GM21447 (cell line): Measurements from ENCODE around the gene TEAD2.

ENCODE experiments used
- ATAC-seq: cut with Tn5 transposase; IDR thresholded peaks from one replicate; pipeline ENCODE4 v1.9.1; 2021; ENCODE audit not compliant: unreplicated experiment

Gene TEAD2

GRCh38 chr19:49362048-49362928, at the start of gene TEAD2:
Gene TEAD2 (minus strand): TSS chr19:49362416. CDS start chr19:49360075, 2,341 bp downstream.
- no peak for ATAC-seq

DNA sequence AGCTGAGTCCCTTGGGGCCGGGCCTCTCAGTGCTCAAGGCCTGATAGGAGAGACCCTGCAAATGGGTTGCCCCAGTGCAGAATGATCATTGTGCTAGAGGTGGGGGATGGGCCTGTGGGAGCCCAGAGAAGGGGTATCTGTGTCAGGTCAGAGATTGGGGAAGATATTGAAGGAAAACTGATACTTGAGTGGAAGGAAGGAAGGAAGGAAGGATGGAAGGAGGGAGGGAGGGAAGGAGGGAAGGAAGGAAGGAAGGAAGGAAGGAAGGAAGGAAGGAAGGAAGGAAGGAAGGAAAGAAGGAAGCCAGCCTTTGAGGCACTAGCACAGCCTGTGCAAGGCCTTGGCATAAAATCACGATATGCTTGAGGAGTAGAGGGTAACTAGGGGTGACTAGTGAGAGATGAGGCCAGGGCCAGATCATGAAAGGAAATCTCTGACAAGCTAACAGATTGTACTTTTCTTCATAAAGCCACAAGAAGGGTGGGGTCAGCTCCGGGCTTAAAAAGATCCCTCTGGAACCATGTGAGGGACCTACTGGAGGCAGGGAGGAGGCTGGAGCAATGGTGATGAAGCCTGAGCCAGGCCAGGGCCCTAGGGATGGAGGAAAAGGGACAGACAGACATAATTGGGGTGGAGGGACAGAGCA, 49.6 kb upstream of the TEAD2 start:
- ATAC-seq, result no peak

DNA sequence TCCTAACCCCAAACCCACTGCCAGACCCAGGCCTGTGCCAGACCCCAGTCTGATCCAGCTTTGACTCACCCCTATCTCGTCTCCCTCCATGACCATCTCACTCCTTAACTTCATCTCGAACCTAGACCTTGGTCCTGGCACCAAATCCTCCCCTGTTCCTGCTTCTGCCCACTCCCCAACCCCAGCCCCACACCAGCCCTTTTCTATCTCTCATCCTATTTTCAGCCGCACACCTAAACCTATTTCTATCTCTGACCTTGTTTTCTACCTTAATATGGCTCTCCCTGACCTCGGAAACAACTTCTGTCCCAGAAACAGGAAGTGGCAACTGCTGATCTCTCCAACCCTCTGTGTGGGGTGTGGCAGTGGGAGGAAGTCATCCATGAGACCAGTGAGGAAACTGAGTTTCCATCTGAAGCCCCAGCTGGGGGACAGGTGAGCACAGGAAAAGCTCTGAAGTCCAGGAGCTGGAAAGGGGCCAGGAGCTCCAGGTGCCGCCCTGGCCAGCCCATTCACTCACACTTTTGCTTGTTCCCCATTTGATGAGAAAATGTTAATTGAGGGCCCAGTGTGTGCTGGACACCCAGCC, 47.3 kb upstream of the TEAD2 start:
- no peak for ATAC-seq

DNA sequence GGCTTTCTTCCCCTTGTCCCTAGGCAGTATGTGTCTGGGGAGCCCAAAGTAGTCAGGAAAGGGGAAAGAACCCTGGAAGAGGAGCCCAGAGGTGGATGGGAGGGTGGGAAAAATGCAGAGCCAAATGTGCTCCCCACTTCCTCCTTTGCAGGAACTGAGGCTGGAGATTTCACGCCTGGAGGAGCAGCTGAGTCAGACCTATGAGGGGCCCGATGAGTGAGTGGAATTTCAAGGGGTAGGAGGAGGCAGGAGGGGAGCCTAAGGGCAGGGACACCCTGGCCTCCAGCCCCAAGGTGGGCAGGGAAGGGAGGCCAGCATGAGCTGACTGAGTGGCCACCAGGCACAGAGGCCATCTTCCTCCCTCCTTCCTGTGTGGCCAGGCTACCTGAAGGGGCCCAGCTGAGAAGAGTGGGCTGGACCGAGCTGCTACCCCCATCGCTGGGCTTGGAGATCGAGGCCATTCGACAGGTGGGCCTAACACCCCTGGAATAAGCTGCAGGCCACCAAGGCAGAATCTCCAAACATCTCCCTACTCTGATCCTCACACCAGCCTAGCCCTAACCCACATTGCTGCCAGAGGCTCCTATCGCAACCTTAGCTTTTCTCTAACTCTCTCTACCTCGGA, 46.7 kb upstream of the TEAD2 start:
- no peak for ATAC-seq

GRCh38 chr19:49407482-49408015, 45.3 kb upstream of the TEAD2 start:
- no peak for ATAC-seq

DNA sequence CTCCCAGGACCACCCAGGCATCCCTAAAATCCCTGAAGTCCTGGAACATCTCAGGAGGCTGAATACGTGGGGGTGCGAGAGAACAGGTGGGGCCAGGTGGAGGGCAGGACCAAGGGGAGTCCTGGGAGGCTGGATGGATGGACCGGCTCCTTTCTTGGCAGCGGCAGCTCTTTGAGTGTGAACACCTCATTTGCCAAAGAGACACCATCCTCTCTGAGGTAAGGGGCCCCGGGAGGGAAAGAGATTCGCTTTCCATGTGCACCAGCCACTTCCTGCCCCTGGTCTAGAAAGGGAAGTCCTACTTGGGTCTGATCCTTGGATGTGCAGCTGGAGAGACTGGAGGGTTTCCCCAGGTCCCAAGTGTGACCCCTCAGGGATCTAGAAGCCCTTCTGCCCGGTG, 44.9 kb upstream of the TEAD2 start:
- ATAC-seq, result no peak

DNA sequence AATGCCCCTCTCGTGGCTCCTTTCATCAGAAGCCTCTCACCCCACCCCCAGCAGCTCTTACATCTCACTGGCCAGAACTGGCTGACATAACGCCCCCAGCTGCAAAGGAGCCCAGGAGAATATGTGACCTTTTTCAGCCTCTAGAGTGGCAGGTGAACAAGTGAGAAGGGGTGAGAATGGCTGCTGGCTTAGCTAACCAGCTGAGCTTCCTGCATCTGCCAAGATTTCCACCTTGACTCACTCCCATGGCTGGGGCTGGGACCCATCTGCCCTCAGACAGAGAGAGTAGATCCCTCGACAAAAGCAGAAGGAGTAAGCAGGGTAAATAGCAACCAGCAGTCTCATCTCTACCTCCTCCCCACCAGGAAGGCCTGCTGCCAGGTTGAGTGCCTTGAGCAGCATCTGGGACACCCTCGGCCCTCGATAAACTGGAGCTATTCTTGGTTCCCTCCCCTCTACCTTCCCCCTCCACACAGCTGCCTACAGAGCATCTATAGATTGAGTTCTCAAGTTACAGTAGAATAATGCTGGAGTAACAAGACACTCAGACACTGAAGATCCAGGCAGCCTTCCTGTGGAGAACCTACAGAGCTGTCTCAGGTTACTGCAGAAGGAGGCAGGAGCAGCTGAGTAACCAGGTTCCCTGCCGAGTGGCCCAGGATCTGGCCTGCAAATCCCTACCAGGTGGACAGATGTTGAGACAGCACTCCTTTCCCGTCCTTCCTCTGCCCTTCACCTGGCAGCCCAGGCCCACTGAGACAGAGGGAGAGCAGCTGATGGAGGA, 41.4 kb upstream of the TEAD2 start:
- ATAC-seq, result no peak

DNA sequence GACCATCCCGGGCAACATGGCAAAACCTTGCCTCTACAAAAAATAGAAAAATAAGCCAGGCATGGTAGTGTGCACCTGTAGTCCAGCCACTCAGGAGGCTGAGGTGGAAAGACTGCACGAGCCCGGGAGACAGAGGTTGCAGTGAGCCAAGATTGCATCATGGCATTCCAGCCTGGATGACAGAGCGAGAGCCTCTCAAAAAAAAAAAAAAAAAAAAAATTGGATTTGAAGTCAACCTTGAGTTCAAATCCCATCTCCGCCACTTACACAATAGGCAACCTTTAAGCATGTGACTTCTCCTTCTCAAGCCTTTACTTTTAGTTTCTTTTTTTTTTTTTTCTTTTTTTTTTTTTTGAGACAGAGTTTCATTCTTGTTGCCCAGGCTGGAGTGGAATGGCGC, 37.8 kb upstream of the TEAD2 start:
- ATAC-seq, result no peak

DNA sequence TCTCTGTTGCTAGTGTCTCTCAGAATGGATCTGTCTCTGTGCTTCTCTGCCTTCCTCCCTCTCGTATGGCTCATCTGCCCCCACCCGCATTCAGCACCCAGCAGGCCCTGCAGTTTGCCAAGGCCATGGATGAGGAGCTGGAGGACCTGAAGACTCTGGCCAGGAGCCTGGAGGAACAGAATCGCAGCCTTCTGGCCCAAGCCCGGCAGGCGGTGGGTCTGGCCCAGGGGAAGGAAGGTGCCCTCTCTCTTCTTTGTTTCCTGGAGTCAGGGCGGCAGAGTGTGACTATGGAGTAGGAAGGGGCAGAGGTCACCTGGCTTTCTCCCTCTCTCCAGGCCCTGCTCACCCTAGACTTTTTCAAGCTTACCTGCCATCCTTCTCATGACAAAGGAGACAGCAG, 36.7 kb upstream of the TEAD2 start:
- no peak for ATAC-seq

DNA sequence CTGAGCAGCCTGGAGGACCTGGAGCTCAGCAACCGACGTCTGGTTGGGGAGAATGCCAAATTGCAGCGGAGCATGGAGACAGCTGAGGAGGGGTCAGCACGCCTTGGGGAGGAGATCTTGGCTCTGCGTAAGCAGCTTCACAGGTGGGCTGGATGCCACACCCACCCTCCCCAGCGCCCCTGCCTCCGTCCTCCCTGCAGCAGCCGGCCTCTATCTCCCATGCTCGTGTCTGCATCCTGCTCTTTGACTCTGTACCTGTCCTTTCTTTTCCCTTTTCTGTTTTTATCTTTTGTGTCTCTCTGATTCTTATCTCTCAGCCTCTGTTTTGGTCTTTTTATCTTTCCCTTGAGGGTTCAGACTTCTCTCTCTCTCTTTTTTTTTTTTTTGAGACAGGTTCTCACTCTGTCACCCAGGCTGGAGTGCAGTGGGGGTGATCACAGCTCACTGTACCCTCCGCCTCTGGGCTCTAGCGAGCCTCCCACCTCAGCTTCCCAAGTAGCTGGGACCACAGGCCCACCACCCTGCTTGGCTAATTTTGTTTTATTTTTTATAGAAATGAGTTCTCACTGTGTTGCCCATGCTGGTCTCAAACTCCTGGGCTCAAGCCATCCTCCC, 35.9 kb upstream of the TEAD2 start:
- ATAC-seq, result no peak

GRCh38 chr19:49396738-49397505, 34.7 kb upstream of the TEAD2 start:
- ATAC-seq, result no peak

DNA sequence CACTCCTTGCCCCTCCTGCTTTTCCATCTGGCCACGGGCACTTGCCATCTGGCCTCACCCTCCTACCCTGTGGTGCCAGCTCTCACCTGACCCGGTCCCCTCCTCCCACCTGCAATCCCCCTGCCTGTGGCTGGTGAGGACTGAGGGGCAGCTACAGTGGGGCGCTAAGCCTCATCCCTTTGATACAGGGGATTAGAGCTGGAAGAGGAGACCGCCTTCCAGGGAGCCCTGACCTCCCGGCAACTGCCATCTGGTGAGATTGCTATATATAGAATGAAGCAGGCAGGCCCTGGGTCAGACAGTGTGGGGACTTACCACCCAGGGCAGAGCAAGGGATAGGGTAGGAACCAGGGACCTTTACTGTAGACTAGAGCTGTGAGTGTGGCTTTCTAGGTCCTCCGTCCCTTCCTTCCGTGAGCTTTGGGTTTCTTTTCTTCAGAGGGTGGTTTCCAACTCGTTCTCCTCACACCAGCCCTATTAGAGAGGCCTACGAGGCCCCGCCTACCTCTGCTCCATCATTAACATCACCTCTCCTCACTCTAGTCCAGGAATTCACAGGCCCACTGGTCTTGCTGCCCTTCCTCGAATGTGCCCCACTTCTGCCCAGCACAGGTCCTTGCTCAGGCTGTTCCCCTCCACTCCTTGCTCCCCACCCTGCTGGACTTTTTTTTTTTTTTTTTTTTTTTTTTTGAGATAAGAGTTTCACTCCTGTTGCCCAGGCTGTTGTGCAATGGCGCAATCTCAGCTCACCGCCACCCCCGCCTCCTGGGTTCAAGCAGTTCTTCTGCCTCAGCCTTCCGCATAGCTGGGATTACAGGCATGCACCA, 33.6 kb upstream of the TEAD2 start:
- no peak for ATAC-seq

GRCh38 chr19:49393881-49394280, 31.7 kb upstream of the TEAD2 start:
- no peak for ATAC-seq

GRCh38 chr19:49391581-49392399, 29.6 kb upstream of the TEAD2 start:
- ATAC-seq, result no peak

DNA sequence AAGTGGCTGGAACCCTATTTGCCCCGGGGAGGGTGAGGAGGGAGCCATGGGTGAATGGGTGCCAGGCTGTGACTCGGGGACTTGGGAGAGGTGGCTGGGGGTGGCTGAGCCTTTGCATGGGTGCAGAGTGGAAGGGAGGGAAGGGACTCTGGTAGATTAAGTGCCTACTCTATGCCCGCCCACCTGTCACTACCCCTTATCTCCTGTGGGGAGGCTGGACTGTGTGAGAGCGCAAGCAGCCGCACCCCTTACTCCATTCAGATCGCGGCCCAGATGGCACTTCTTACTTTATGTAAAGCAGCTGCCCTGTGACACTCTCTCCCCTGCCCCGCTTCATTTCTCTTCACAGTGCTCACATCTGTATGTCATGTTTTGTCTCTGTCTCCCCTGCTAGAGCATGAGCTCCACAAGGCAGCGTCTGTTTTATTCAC, 28.7 kb upstream of the TEAD2 start:
- ATAC-seq, result no peak

DNA sequence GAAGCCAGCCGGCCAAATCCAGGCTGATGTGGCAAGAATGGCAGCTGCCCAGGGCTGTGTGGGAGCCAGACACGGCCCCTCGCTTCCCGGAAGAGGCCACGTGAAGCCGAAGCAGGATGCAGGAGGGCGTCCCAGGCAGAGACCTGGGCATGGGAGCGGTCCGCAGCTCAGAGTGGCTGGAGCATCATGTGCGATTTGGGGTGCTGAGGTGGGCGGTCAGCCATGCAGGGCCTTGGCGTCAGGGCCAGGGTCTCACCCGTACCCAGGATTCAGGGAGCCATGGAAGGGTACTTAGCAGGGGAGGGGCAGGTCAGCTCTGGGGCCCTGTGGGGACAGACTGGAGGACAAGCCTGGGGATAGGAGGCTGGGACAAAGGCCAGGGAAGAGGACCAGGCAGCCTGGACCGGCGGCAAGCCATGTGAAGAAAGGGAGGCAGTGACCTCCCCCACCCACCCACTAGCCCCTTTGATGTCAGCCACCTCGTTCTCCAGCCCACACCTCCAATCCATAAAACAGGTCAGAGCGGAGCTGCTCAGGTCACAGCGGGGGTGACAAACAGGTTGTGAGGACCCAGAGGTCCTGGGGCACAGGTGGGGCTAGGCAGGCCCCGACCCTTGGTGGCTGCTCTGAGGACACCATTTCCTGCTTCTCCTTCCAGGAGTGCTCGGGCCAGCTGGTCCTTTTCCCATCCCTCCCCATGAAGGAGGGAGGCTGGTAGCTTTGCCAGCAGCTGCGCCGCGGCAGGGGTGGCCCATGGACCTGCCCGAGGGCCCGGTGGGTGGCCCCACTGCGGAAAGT, 28.1 kb upstream of the TEAD2 start:
- no peak for ATAC-seq

DNA sequence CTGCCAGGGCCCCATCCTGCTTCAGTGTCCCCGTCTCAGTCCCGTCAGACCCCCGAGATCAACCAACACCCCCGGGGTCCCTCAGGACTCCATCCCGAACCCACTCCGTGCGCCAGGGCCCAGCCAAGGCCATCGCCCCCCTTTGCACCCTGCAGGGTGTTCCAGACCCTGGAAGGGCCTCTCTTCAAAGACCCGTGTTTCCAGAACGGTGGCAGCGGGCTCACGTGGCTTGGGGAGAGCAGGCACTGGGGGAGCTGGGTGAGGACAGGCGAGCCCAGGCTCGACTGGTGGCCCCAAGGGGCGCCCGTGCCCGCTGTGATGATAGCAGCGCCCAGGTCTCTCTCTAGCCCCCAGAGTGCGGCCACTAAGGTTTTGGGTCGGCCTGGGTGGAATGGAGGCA, 27.2 kb upstream of the TEAD2 start:
- ATAC-seq, result no peak
